BE2C (cell line): ENCODE results near the gene SPATA9.

ENCODE experiments used
- DNase-seq: peaks from one replicate; pipeline ENCODE4 v3.0.0-alpha.2; 2020
- H3K27me3 ChIP-seq: fragments of 250-450 bp; sonication (Bioruptor Pico); 2 replicates; pipeline ENCODE4 v1.5.1; 2020; ENCODE audit warnings: mild to moderate bottlenecking
- H3K36me3 ChIP-seq: fragments of 250-450 bp; sonication (Bioruptor Pico); 2 replicates; pipeline ENCODE4 v1.5.1; 2020; ENCODE audit warnings: mild to moderate bottlenecking
- H3K4me1 ChIP-seq: fragments of 250-450 bp; sonication (Bioruptor Pico); 2 replicates; pipeline ENCODE4 v1.5.1; 2020
- H3K4me3 ChIP-seq: 2 replicates; pipeline ENCODE4 v1.5.1; 2011; ENCODE audit warnings: low read depth, low read length
- H3K9me3 ChIP-seq: fragments of 250-450 bp; sonication (Bioruptor Pico); 2 replicates; pipeline ENCODE4 v1.5.1; 2020
- CTCF ChIP-seq: IDR thresholded peaks from 2 replicates; pipeline ENCODE4 v1.5.1; 2012; ENCODE audit warnings: mild to moderate bottlenecking, low read depth, low read length

Gene SPATA9

DNA sequence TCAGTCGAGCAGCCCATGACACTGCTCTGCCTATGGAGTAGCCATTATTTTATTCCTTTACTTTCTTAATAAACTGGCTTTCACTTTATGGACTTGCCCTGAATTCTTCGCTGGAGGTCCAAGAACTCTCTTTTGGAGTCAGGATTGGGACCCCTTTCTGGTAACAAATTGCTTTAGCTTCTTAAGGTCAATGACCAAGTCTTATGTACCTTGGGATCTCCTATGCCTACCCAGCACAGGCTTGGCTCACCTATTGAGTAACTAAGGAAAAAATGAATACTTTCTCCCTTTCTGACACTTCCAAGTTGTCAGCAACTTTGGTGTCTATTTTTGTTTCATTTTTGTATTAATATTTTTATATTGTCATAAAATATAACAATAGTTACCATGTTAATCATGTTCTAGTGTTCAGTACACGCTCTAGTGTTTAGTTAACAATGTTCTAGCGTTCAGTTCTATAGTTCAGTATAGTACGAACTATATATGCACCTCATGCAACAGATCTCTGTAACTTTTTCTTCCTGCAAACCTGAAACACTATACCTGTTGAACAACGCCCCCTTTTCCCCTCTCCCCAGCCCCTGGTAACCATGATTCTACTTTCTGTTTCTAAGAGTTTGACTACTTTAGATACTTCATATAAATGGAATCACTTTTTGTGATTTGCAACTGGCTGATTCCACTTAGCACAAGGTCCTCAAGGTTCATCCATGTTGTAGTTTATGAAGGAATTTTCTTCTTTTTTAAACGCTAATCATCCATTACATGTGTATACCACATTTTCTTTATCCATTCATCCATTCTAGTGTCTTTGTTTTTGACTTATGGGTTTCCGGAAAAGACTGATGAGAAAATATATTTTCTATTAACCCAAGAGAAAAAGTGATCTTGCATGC is 46.6 kb upstream of the SPATA9 start:
- H3K4me3 ChIP-seq, result no peak overlapping the region
- peaks cover 24% of the 10 kb centered on the region for H3K4me1 ChIP-seq
- DNase-seq, result no peak
- H3K9me3 ChIP-seq, result no peaks in the 10 kb centered on the region
- peaks cover 7% of the 10 kb centered on the region; the same call in 1 of the 2 replicates for H3K36me3 ChIP-seq
- no peak for TF ChIP-seq CTCF
- no peaks in the 10 kb centered on the region for H3K27me3 ChIP-seq

DNA sequence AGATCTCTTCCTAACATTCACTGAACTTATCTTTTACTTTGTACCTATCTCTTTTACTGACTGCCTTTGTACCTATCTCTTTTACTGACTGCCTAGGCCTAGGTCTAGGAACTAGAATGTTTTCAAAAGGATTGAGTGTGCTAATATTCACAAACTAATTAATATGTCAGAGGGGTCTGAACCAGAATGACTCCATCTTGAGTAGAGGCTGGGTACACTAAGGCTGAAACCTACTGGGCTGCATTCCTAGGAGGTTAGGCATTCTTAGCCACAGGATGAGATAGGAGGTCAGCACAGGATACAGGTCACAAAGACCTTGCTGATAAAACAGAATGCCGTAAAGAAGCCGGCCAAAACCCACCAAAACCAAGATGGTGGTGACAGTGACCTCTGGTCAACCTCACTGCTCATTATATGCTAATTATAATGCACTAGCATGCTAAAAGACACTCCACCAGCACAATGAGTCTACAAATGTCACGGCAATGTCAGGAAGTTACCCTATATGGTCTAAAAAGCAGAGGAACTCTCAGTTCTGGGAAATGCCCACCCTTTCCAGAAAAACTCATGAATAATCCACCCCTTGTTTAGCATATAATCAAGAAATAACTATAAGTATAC is 45.8 kb upstream of the SPATA9 start:
- H3K27me3 ChIP-seq, result no peaks in the 10 kb centered on the region
- H3K36me3 ChIP-seq, result peaks cover 6% of the 10 kb centered on the region; the same call in 1 of the 2 replicates
- no peak for DNase-seq
- H3K4me1 ChIP-seq, result peaks cover 30% of the 10 kb centered on the region
- TF ChIP-seq CTCF, result no peak
- no peaks in the 10 kb centered on the region for H3K9me3 ChIP-seq
- H3K4me3 ChIP-seq, result no peak overlapping the region

DNA sequence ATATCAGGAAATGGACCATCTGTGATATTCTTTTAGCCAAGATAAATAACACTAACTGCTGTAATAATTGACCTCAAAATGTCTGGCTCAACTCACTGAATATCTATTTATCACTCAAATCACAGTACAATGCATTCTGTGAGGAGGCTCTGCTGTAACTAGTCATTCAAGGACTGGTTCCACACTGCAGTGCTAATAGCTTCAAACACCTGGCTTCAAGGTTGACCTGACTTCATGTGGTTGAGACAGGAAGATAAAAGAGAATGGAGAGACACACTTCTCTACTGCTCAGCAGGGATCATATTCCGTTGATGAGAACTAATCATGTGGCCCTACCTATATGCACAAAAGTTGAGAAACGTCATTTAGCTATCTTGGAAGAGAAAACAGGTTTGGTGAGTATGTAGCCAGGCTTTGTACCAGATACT is 45.0 kb upstream of the SPATA9 start:
- Histone ChIP-seq H3K9me3 (no peaks in the 10 kb centered on the region), H3K4me3 (no peak overlapping the region), H3K4me1 (peaks cover 31% of the 10 kb centered on the region), H3K27me3 (no peaks in the 10 kb centered on the region), H3K36me3 (peaks cover 6% of the 10 kb centered on the region; the same call in 1 of the 2 replicates)
- TF ChIP-seq CTCF, result no peak
- DNase-seq, result peak; percentile 32

DNA sequence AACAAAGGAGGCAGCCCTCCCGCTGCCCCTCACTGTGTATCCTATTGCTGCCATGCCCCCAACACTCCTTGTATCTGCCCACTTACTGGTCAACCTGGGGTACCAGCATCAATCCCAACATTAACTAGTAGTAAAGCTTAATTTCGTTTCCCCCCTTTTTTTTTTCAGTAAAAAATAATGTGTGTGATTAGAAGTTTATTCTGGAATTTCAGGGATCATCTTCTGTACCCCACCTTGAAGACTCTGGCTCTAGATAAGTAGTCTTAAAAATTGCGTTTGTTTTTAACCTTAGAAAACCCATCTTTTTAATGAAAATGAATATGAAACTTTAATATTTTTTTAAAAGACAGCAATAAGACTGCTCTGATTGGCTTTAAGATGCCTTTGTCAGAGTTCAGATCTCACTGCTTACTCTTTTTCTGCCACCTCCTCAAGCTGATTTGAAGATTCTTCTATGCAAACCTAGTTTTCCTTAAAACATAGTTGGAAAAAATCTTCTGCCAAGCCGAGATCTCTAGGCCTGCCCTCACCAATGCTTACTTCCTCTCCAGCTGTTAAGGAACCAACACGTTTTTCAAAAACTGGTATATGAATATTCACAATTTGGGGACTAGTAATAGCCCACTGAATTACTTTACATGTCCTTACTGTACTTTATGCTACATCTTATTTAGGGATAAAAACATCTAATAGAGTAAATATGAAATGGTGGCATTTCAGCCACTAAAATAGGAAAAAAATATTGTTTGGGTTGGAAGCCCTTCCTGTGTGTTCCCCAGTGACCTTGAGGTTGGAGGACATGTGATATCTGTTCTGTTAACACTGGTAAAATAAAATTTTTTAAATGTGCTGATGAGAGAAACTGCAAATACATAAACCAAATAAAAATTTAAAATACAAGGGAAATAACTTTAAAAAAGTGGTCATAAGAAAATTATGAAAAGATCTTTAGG is 44.3 kb upstream of the SPATA9 start:
- no peak for DNase-seq
- peaks cover 31% of the 10 kb centered on the region for H3K4me1 ChIP-seq

More for the DNA sequence above, 44.3 kb upstream of the SPATA9 start:
- Histone ChIP-seq H3K4me3 (no peak overlapping the region), H3K27me3 (no peaks in the 10 kb centered on the region), H3K9me3 (no peaks in the 10 kb centered on the region), H3K36me3 (peaks cover 6% of the 10 kb centered on the region; the same call in 1 of the 2 replicates)
- no peak for TF ChIP-seq CTCF
